Measurements from ENCODE around the gene WDR72.

- TF ChIP-seq CTCF (IDR thresholded peaks at IDR 0.05) (no peak), POLR2A (IDR thresholded peaks at IDR 0.05) (no peak)
Measured at GRCh38 chr15:53536479-53537120, 222.9 kb downstream of the WDR72 start.

All from body of pancreas (tissue), 4 donors.